Erythroblast (primary cell): ENCODE results near the gene MEAF6.

Experiments used
- GATA1 ChIP-seq: IDR thresholded peaks from 2 replicates; pipeline ENCODE4 v1.6.1; 2011; ENCODE audit warnings: low read depth, mild to moderate bottlenecking, control low read depth, low read length, moderate library complexity
- POLR2A ChIP-seq: IDR thresholded peaks from 2 replicates; pipeline ENCODE4 v1.6.1; 2011; ENCODE audit warnings: mild to moderate bottlenecking, low read length

DNA sequence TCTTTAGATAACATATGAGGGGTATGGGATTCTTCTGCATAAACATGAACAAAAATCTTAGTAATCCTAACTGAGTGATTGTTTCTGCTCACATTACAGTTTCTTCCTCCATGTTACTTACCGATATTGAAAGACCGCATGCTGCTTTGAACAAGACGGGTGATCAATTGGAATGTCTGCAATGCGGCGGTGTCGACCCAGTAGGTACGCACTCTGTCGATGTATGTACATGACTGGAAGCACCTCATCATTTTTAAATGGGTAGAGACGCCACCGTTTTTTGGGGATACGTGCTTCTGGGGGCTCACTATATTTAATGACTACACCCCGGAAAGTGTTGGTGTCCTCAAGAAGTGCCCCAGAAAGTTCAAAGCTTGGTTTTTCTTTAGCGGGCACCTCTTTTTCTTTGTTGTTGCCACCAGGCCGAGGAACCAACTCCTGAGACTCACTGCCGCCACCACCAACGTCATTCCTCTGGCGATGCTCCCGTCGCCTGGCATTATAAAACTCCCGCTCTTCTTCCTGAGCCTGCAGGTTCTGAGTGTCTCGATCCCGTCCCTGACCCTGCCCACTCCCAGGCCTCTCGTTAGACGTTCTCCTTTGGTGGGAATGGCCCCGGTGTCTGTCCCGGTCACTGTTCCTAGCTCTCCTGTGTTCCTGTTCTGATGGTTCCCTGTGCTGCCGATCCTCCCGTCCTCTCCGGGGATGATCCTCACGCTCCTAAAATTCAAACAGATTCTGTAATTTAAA is 25.6 kb upstream of the MEAF6 start:
- TF ChIP-seq POLR2A (no peak), GATA1 (no peak)
